GM12891 (cell line): Measurements from ENCODE around the gene GDI1.

ENCODE experiments used
- DNase-seq: peaks from one replicate; pipeline ENCODE4 v3.0.0; 2011; ENCODE audit warnings: low spot score; ENCODE audit not compliant: insufficient read length
- FAIRE-seq: peaks from 2 replicates; lab custom pipeline; 2011; peaks lifted over from hg19 to GRCh38; lab: Jason Lieb, UNC
- PAX5 ChIP-seq: IDR thresholded peaks from 2 replicates; pipeline ENCODE4 v1.6.1; 2011; ENCODE audit warnings: low read length, moderate library complexity, mild to moderate bottlenecking; ENCODE audit not compliant: insufficient read depth, severe bottlenecking
- POLR2A ChIP-seq: IDR thresholded peaks from 2 replicates; pipeline ENCODE4 v1.6.1; 2011; ENCODE audit warnings: low read depth, low read length, control low read depth
- POLR2AphosphoS5 ChIP-seq: IDR thresholded peaks from 2 replicates; pipeline ENCODE4 v1.6.1; 2011; ENCODE audit warnings: low read depth, low read length, control low read depth
- POU2F2 ChIP-seq: IDR thresholded peaks from 2 replicates; pipeline ENCODE4 v1.6.1; 2011; ENCODE audit warnings: low read depth, mild to moderate bottlenecking, control low read depth, low read length, moderate library complexity
- SPI1 ChIP-seq: IDR thresholded peaks from 2 replicates; pipeline ENCODE4 v1.6.1; 2011; ENCODE audit warnings: low read depth, low read length, control low read depth
- TAF1 ChIP-seq: IDR thresholded peaks from 2 replicates; pipeline ENCODE4 v1.6.1; 2011; ENCODE audit warnings: low read depth, low read length, control low read depth

The GDI1 gene

GRCh38 chrX:154409222-154409871 is 27.6 kb upstream of the GDI1 start, which contains the start of gene DNASE1L1:
DNASE1L1 (minus strand) TSS chrX:154409254; CDS start chrX:154405568, 3,686 bp downstream.
- FAIRE-seq: peak; percentile 84
- DNase-seq: no peak
- no peak for TF ChIP-seq POLR2A
- no peak for TF ChIP-seq TAF1
- TF ChIP-seq POU2F2: no peak
- TF ChIP-seq PAX5: no peak
- TF ChIP-seq SPI1: no peak
- TF ChIP-seq POLR2AphosphoS5: no peak

GRCh38 chrX:154411981-154412340 is 25.0 kb upstream of the GDI1 start:
- FAIRE-seq (no peak), DNase-seq (peak; percentile 70)
- TF ChIP-seq POU2F2: no peak
- no peak for TF ChIP-seq PAX5
- no peak for TF ChIP-seq SPI1
- TF ChIP-seq POLR2A: no peak
- TF ChIP-seq TAF1: no peak
- no peak for TF ChIP-seq POLR2AphosphoS5

GRCh38 chrX:154412468-154412867 is 24.5 kb upstream of the GDI1 start:
- DNase-seq: no peak
- FAIRE-seq: no peak
- TF ChIP-seq POLR2AphosphoS5 (no peak), SPI1 (no peak), PAX5 (no peak), POLR2A (no peak), POU2F2 (no peak), TAF1 (no peak)

- FAIRE-seq (no peak), DNase-seq (no peak)
- TF ChIP-seq PAX5 (no peak), TAF1 (no peak), POU2F2 (no peak), SPI1 (no peak), POLR2AphosphoS5 (no peak), POLR2A (no peak)
These were observed 23.8 kb upstream of the GDI1 start for GRCh38 chrX:154413142-154413541.

- DNase-seq (no peak), FAIRE-seq (no peak)
- TF ChIP-seq TAF1: no peak
- no peak for TF ChIP-seq POLR2AphosphoS5
- no peak for TF ChIP-seq POLR2A
- TF ChIP-seq POU2F2: no peak
- no peak for TF ChIP-seq SPI1
- no peak for TF ChIP-seq PAX5
These were observed 19.8 kb upstream of the GDI1 start for GRCh38 chrX:154417157-154417556.

- TF ChIP-seq TAF1 (no peak), POLR2AphosphoS5 (no peak), PAX5 (no peak), POLR2A (no peak), SPI1 (no peak), POU2F2 (no peak)
- DNase-seq (no peak), FAIRE-seq (no peak)
These were observed 17.8 kb upstream of the GDI1 start for GRCh38 chrX:154419189-154419588.

- no peak for FAIRE-seq
- DNase-seq: no peak
These were observed 17.1 kb upstream of the GDI1 start for GRCh38 chrX:154419688-154420401.

GRCh38 chrX:154420402-154420756 is 16.6 kb upstream of the GDI1 start:
- DNase-seq (no peak), FAIRE-seq (no peak)
- TF ChIP-seq TAF1 (no peak), POLR2AphosphoS5 (no peak), POU2F2 (no peak), POLR2A (no peak), SPI1 (no peak), PAX5 (no peak)

More at GRCh38 chrX:154419688-154420401, 17.1 kb upstream of the GDI1 start:
- no peak for TF ChIP-seq SPI1
- TF ChIP-seq POLR2A: no peak
- TF ChIP-seq POU2F2: no peak
- TF ChIP-seq PAX5: no peak
- TF ChIP-seq POLR2AphosphoS5: no peak
- no peak for TF ChIP-seq TAF1

- FAIRE-seq: no peak
- TF ChIP-seq SPI1 (no peak), POLR2AphosphoS5 (no peak), PAX5 (no peak), POLR2A (no peak), TAF1 (no peak), POU2F2 (no peak)
- no peak for DNase-seq
These were observed 9.8 kb upstream of the GDI1 start for GRCh38 chrX:154426916-154427770.
